HEK293 (cell line): Measurements from ENCODE around the gene PDK2.

Experiments
- ZBTB21 ChIP-seq: fragments of 450-650 bp; formaldehyde crosslinking; IDR thresholded peaks from 2 replicates; pipeline ENCODE4 v1.5.1; 2017; ENCODE audit warnings: missing biosample characterization, missing genetic modification characterization
- ZBTB8A ChIP-seq: fragments of 450-650 bp; formaldehyde crosslinking; IDR thresholded peaks from 2 replicates; pipeline ENCODE4 v1.5.1; 2016; ENCODE audit warnings: missing biosample characterization, missing genetic modification characterization
- ZNF19 ChIP-seq: fragments of 450-650 bp; formaldehyde crosslinking; IDR thresholded peaks from 2 replicates; pipeline ENCODE4; 2016; ENCODE audit warnings: missing biosample characterization, missing genetic modification characterization, low read depth
- ZNF221 ChIP-seq: fragments of 450-650 bp; formaldehyde crosslinking; IDR thresholded peaks from 2 replicates; pipeline ENCODE4 v1.5.1; 2017; ENCODE audit warnings: missing biosample characterization, missing genetic modification characterization, borderline replicate concordance
- ZNF24 ChIP-seq: fragments of 450-650 bp; formaldehyde crosslinking; IDR thresholded peaks from 2 replicates; pipeline ENCODE4 v1.5.1; 2016; ENCODE audit warnings: missing biosample characterization, missing genetic modification characterization
- ZNF274 ChIP-seq, 2 experiments: fragments of 200-500 bp in 1 of 2; fragments of 450-650 bp in 1 of 2; sonication (Bioruptor generic) in 1 of 2; formaldehyde crosslinking in 1 of 2; IDR thresholded peaks; 2 replicates each; pipeline versions ENCODE4 v1.5.1 to v1.6.1; 2014 to 2016; ENCODE audit warnings: borderline replicate concordance in 1 of 2, inconsistent platforms in 1 of 2, low read length in 1 of 2, missing biosample characterization in 1 of 2, missing genetic modification characterization in 1 of 2
- ZNF302 ChIP-seq: fragments of 450-650 bp; formaldehyde crosslinking; IDR thresholded peaks from 2 replicates; pipeline ENCODE4 v1.5.1; 2016; ENCODE audit warnings: missing biosample characterization, missing genetic modification characterization, low read depth
- ZNF433 ChIP-seq: fragments of 450-650 bp; formaldehyde crosslinking; IDR thresholded peaks from 2 replicates; pipeline ENCODE4 v1.5.1; 2016; ENCODE audit warnings: missing biosample characterization, missing genetic modification characterization, low read depth
- ZNF626 ChIP-seq: fragments of 450-650 bp; sonication (Bioruptor Pico); formaldehyde crosslinking; IDR thresholded peaks from 2 replicates; pipeline ENCODE4 v1.5.1; 2018; ENCODE audit warnings: missing biosample characterization, missing genetic modification characterization, inconsistent platforms
- ZNF747 ChIP-seq: fragments of 450-650 bp; formaldehyde crosslinking; IDR thresholded peaks from 2 replicates; pipeline ENCODE4 v1.5.1; 2016; ENCODE audit warnings: missing biosample characterization, missing genetic modification characterization
- TF ChIP-seq, protein P1 (sequence below): fragments of 450-650 bp; formaldehyde crosslinking; IDR thresholded peaks from 2 replicates; pipeline ENCODE4 v1.5.1; 2016; ENCODE audit warnings: missing biosample characterization, missing genetic modification characterization
- TF ChIP-seq, protein P2 (sequence below): fragments of 450-650 bp; formaldehyde crosslinking; IDR thresholded peaks from 2 replicates; pipeline ENCODE4 v1.5.1; 2017; ENCODE audit warnings: missing biosample characterization, missing genetic modification characterization
- TF ChIP-seq, protein P3 (sequence below): fragments of 450-650 bp; formaldehyde crosslinking; IDR thresholded peaks from 2 replicates; pipeline ENCODE4 v1.5.1; 2016; ENCODE audit warnings: missing biosample characterization, missing genetic modification characterization, low read depth

DNA sequence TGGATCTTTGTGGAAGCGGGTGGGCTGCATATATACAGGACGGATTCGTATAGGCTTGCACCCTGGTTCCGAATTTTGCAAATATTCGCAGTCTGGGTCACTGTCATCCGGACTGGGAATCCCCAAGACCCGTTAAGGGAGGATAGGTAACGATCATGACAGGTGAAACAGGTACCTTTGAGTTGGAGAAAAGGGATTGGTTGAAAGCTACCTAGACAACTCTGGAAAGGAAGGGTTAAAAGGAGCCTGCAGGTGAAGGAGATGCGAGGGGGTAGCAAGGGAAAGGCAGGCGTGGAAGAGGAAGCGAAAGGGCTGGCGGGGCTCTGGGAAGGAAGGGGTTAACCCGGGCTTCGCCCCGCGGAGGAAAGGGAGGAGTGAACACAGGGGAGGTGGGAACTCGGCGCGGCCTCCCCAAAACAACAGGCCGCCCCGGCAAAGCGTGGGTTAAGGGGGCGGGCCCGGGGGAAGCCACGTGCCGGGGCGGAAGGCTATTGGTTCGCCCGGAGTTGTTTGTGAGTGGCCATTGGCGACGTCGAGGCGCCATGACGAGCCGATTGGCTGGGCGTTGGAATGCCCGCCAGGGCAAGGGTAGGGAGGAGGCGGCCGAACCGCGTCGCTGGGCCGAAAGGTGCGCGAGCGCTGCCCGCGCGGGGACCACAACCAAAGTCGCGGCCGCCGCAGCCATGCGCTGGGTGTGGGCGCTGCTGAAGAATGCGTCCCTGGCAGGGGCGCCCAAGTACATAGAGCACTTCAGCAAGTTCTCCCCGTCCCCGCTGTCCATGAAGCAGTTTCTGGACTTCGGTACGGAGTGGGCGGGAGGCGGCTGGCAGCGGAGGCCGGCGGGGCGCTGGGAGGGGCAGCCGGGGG, at the start of gene PDK2:
- TF ChIP-seq, protein P1, sequence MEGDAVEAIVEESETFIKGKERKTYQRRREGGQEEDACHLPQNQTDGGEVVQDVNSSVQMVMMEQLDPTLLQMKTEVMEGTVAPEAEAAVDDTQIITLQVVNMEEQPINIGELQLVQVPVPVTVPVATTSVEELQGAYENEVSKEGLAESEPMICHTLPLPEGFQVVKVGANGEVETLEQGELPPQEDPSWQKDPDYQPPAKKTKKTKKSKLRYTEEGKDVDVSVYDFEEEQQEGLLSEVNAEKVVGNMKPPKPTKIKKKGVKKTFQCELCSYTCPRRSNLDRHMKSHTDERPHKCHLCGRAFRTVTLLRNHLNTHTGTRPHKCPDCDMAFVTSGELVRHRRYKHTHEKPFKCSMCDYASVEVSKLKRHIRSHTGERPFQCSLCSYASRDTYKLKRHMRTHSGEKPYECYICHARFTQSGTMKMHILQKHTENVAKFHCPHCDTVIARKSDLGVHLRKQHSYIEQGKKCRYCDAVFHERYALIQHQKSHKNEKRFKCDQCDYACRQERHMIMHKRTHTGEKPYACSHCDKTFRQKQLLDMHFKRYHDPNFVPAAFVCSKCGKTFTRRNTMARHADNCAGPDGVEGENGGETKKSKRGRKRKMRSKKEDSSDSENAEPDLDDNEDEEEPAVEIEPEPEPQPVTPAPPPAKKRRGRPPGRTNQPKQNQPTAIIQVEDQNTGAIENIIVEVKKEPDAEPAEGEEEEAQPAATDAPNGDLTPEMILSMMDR = no peak; the same call in none of the 2 replicates
- no peak for TF ChIP-seq ZNF747 (tag by site-specific recombination)
- no peak for TF ChIP-seq ZNF221
- TF ChIP-seq ZNF19 (tag by site-specific recombination) = no peak
- TF ChIP-seq, protein P2, sequence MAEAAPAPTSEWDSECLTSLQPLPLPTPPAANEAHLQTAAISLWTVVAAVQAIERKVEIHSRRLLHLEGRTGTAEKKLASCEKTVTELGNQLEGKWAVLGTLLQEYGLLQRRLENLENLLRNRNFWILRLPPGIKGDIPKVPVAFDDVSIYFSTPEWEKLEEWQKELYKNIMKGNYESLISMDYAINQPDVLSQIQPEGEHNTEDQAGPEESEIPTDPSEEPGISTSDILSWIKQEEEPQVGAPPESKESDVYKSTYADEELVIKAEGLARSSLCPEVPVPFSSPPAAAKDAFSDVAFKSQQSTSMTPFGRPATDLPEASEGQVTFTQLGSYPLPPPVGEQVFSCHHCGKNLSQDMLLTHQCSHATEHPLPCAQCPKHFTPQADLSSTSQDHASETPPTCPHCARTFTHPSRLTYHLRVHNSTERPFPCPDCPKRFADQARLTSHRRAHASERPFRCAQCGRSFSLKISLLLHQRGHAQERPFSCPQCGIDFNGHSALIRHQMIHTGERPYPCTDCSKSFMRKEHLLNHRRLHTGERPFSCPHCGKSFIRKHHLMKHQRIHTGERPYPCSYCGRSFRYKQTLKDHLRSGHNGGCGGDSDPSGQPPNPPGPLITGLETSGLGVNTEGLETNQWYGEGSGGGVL (tag by site-specific recombination) = peak; percentile 53; the same call in 1 of the 2 replicates
- no peak for TF ChIP-seq ZNF302 (tag by site-specific recombination)
- TF ChIP-seq ZNF626 (tag by site-specific recombination) = no peak
- no peak for TF ChIP-seq ZNF433
- no peak for TF ChIP-seq ZBTB21 (tag by site-specific recombination)
- TF ChIP-seq, protein P3, sequence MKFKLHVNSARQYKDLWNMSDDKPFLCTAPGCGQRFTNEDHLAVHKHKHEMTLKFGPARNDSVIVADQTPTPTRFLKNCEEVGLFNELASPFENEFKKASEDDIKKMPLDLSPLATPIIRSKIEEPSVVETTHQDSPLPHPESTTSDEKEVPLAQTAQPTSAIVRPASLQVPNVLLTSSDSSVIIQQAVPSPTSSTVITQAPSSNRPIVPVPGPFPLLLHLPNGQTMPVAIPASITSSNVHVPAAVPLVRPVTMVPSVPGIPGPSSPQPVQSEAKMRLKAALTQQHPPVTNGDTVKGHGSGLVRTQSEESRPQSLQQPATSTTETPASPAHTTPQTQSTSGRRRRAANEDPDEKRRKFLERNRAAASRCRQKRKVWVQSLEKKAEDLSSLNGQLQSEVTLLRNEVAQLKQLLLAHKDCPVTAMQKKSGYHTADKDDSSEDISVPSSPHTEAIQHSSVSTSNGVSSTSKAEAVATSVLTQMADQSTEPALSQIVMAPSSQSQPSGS (tag by site-specific recombination) = no peak
- no peak for TF ChIP-seq ZNF274 (IDR thresholded peaks at IDR 0.05; ENCODE audit: low read length)
- no peak for TF ChIP-seq ZNF274 (tag by site-specific recombination; IDR thresholded peaks at IDR 0.05; ENCODE audit: borderline replicate concordance)
- 0 out of 2 replicates have a peak, but pooled peaks have one; percentile 59 for TF ChIP-seq ZNF24 (tag by site-specific recombination)
- peak; percentile 62; the same call in 1 of the 2 replicates for TF ChIP-seq ZBTB8A (tag by site-specific recombination)
